ENCODE data around the gene MAGED1. TPM values are rescaled to one million over a fixed set of nuclear protein-coding genes. Genes with fewer than 3 reads are reported as not detected.
"Not testable (repeated sequence)": the region's sequence is repeated elsewhere in the genome, so short reads cannot be mapped to it uniquely, and the experiment has no call there.

Gene MAGED1
- polyA plus RNA-seq, 1 donor (not counting 4 experiments of a cell fraction or from before 2014, with no cell fraction given), result 74.8 TPM

DNA sequence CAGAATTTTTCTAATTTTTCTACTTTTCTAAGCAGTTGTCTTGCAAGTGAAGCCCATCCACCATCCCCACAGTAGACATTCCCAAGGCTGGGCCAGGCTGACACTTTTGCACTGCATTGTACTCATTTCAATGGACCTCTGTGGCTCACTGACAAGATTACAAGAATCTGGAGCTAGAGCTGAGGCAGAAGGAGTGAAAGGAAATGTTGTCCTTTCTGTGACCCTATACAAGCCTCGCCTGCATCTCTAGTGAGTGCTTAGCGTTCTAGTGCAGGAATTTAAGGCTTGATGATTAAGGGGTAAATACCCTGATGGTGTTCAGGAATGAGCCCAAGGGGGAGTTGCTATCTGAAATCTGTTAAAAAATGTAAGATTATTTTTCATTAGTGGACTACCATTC is 6.3 kb downstream of the MAGED1 start:
- no peak overlapping the region for H3K9ac ChIP-seq (ENCODE audit: control insufficient read depth, extremely low read depth, insufficient read depth, low read length)
- dilution Hi-C loops (cut with MboI; ENCODE audit: extremely low pct_ligation_motif_present, low sequenced_read_pairs), result no loop called here
- H4K20me1 ChIP-seq (ENCODE audit: control insufficient read depth, extremely low read depth, insufficient read depth, low read length), result no peaks in the 10 kb centered on the region
- H3K9me3 ChIP-seq (ENCODE audit: control insufficient read depth, low read depth, low read length), result peaks cover 1% of the 10 kb centered on the region
- H3K9me1 ChIP-seq (ENCODE audit: control insufficient read depth, extremely low read depth, insufficient read depth, low read length), result no peaks in the 10 kb centered on the region
- DNase-seq (ENCODE audit: low read depth, low spot score) (no peak), FAIRE-seq (no peak)
- H3K27me3 ChIP-seq (ENCODE audit: control insufficient read depth, extremely low read depth, insufficient read depth, low read length), result no peaks in the 10 kb centered on the region
- H3K79me2 ChIP-seq (ENCODE audit: control insufficient read depth, insufficient read depth, low read length), result no peaks in the 10 kb centered on the region
- no peak overlapping the region for H3K4me2 ChIP-seq (ENCODE audit: control insufficient read depth, extremely low read depth, insufficient read depth, low read depth, low read length)
- H3K4me1 ChIP-seq (ENCODE audit: control insufficient read depth, extremely low read depth, insufficient read depth, low read length), result no peaks in the 10 kb centered on the region
- no peak overlapping the region for H3K27ac ChIP-seq (ENCODE audit: control insufficient read depth, insufficient read depth, low read length)
- H3K36me3 ChIP-seq (ENCODE audit: control insufficient read depth in 2 of 2, extremely low read depth in 1 of 2, insufficient read depth in 2 of 2, low read length in 2 of 2), result peaks cover 5 to 7% of the 10 kb centered on the region in 2 experiments
- no peak overlapping the region for H3K4me3 ChIP-seq (ENCODE audit: control insufficient read depth in 2 of 3, extremely low read depth in 1 of 3, insufficient read depth in 2 of 3, low read depth in 1 of 3, low read length in 3 of 3)
- TF ChIP-seq, protein P1, sequence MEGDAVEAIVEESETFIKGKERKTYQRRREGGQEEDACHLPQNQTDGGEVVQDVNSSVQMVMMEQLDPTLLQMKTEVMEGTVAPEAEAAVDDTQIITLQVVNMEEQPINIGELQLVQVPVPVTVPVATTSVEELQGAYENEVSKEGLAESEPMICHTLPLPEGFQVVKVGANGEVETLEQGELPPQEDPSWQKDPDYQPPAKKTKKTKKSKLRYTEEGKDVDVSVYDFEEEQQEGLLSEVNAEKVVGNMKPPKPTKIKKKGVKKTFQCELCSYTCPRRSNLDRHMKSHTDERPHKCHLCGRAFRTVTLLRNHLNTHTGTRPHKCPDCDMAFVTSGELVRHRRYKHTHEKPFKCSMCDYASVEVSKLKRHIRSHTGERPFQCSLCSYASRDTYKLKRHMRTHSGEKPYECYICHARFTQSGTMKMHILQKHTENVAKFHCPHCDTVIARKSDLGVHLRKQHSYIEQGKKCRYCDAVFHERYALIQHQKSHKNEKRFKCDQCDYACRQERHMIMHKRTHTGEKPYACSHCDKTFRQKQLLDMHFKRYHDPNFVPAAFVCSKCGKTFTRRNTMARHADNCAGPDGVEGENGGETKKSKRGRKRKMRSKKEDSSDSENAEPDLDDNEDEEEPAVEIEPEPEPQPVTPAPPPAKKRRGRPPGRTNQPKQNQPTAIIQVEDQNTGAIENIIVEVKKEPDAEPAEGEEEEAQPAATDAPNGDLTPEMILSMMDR (optimal IDR thresholded peaks at IDR 0.05 in 1 of 3, IDR thresholded peaks at IDR 0.05 in 1 of 3, conservative IDR thresholded peaks at IDR 0.05 in 1 of 3; ENCODE audit: extremely low read depth in 1 of 3, insufficient read depth in 2 of 3, low read length in 3 of 3), result no peak
- TF ChIP-seq EZH2 (IDR thresholded peaks at IDR 0.05; ENCODE audit: low read length), result no peak
- no peak overlapping the region for H2AFZ ChIP-seq (ENCODE audit: control insufficient read depth, low read length)

DNA sequence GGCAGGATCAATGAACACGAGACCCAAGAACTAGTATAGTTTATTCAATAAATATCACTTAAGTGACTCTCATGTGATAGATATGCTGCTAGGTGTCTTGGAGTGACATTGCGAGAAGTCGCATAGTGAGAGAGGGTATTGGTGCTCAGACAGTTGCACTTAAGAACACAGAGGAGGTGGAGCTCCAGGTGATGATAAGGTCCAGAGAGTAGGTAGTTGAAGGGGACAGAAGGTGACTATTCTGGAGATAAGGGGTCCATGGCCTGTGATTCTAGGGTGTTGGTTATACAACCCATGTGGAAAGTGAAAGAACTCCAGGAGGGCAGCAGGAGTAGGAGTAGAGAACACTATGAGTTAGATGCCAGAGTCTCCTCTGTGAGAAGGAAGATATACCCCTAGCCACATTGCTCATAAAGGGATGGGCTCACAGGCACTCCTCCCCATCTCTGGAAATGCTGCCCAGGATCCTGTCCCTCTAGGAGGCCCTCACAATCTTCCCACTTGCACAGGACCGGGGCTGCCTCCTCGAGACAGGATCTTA is 9.2 kb downstream of the MAGED1 start:
- Histone ChIP-seq H3K9ac (ENCODE audit: control insufficient read depth, extremely low read depth, insufficient read depth, low read length) (no peak overlapping the region), H3K9me3 (ENCODE audit: control insufficient read depth, low read depth, low read length) (peaks cover 1% of the 10 kb centered on the region), H3K4me2 (ENCODE audit: control insufficient read depth, extremely low read depth, insufficient read depth, low read depth, low read length) (no peak overlapping the region), H3K36me3 (ENCODE audit: control insufficient read depth in 2 of 2, extremely low read depth in 1 of 2, insufficient read depth in 2 of 2, low read length in 2 of 2) (peaks cover 2 to 5% of the 10 kb centered on the region in 2 experiments), H3K27ac (ENCODE audit: control insufficient read depth, insufficient read depth, low read length) (no peak overlapping the region), H3K4me1 (ENCODE audit: control insufficient read depth, extremely low read depth, insufficient read depth, low read length) (no peaks in the 10 kb centered on the region), H3K27me3 (ENCODE audit: control insufficient read depth, extremely low read depth, insufficient read depth, low read length) (no peaks in the 10 kb centered on the region), H3K9me1 (ENCODE audit: control insufficient read depth, extremely low read depth, insufficient read depth, low read length) (no peaks in the 10 kb centered on the region), H3K79me2 (ENCODE audit: control insufficient read depth, insufficient read depth, low read length) (no peaks in the 10 kb centered on the region), H4K20me1 (ENCODE audit: control insufficient read depth, extremely low read depth, insufficient read depth, low read length) (no peaks in the 10 kb centered on the region), H2AFZ (ENCODE audit: control insufficient read depth, low read length) (no peak overlapping the region), H3K4me3 (ENCODE audit: control insufficient read depth in 2 of 3, extremely low read depth in 1 of 3, insufficient read depth in 2 of 3, low read depth in 1 of 3, low read length in 3 of 3) (no peak overlapping the region)
- dilution Hi-C loops (cut with MboI; ENCODE audit: extremely low pct_ligation_motif_present, low sequenced_read_pairs), result no loop called here
- no peak for DNase-seq (ENCODE audit: low read depth, low spot score)
- no peak for TF ChIP-seq EZH2 (IDR thresholded peaks at IDR 0.05; ENCODE audit: low read length)
- TF ChIP-seq, protein P1 (optimal IDR thresholded peaks at IDR 0.05 in 1 of 3, IDR thresholded peaks at IDR 0.05 in 1 of 3, conservative IDR thresholded peaks at IDR 0.05 in 1 of 3; ENCODE audit: extremely low read depth in 1 of 3, insufficient read depth in 2 of 3, low read length in 3 of 3), result no peak
- no peak for FAIRE-seq

DNA sequence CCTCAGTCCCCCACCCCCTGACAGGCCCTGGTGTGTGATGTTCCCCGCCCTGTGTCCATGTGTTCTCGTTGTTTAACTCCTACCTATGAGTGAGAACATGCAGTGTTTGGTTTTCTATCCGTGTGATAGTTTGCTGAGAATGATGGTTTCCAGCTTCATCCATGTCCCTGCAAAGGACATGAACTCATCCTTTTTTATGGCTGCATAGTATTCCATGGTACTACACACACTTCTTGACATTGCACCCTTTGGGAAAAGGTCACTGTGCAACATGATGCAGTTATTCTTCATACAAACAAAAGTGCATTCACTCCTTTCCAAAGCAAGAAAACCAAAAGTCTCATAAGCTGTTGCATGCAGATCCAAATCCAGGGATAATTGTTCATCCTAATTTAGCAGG is 11.7 kb downstream of the MAGED1 start:
- DNase-seq (ENCODE audit: low read depth, low spot score); H4K20me1 ChIP-seq (ENCODE audit: control insufficient read depth, extremely low read depth, insufficient read depth, low read length); H3K9me3 ChIP-seq (ENCODE audit: control insufficient read depth, low read depth, low read length); H3K79me2 ChIP-seq (ENCODE audit: control insufficient read depth, insufficient read depth, low read length); H3K27me3 ChIP-seq (ENCODE audit: control insufficient read depth, extremely low read depth, insufficient read depth, low read length); H3K36me3 ChIP-seq (ENCODE audit: control insufficient read depth in 2 of 2, extremely low read depth in 1 of 2, insufficient read depth in 2 of 2, low read length in 2 of 2); H3K4me3 ChIP-seq (ENCODE audit: control insufficient read depth in 2 of 3, extremely low read depth in 1 of 3, insufficient read depth in 2 of 3, low read depth in 1 of 3, low read length in 3 of 3); H3K27ac ChIP-seq (ENCODE audit: control insufficient read depth, insufficient read depth, low read length); H3K9ac ChIP-seq (ENCODE audit: control insufficient read depth, extremely low read depth, insufficient read depth, low read length); H2AFZ ChIP-seq (ENCODE audit: control insufficient read depth, low read length); H3K4me1 ChIP-seq (ENCODE audit: control insufficient read depth, extremely low read depth, insufficient read depth, low read length); H3K9me1 ChIP-seq (ENCODE audit: control insufficient read depth, extremely low read depth, insufficient read depth, low read length); dilution Hi-C loops (cut with MboI; ENCODE audit: extremely low pct_ligation_motif_present, low sequenced_read_pairs); FAIRE-seq; H3K4me2 ChIP-seq (ENCODE audit: control insufficient read depth, extremely low read depth, insufficient read depth, low read depth, low read length): not testable (repeated sequence)
